H1 (cell line): ENCODE measurements around the gene ELMO3.

Source experiments
- CHD2 ChIP-seq: IDR thresholded peaks from 2 replicates; pipeline ENCODE4 v1.6.1; 2012; ENCODE audit warnings: low read length, improper control_type of control experiment
- CREB1 ChIP-seq: IDR thresholded peaks from 2 replicates; pipeline ENCODE4 v1.6.1; 2012; ENCODE audit warnings: inconsistent platforms
- EGR1 ChIP-seq: IDR thresholded peaks from 2 replicates; pipeline ENCODE4 v1.6.1; 2011; ENCODE audit warnings: low read depth, low read length, borderline replicate concordance
- EP300 ChIP-seq, 2 experiments: IDR thresholded peaks; 1 replicate in 1 of 2; 2 replicates in 1 of 2; pipeline ENCODE4 v1.6.1; 2011 to 2012; ENCODE audit warnings: low read depth in 2 of 2, low read length in 2 of 2, mild to moderate bottlenecking in 2 of 2, borderline replicate concordance in 1 of 2, inconsistent platforms in 1 of 2, moderate library complexity in 1 of 2
- EZH2 ChIP-seq: fragments of 200-600 bp; sonication (generic); IDR thresholded peaks from 2 replicates; pipeline ENCODE4 v1.7.1; 2012; ENCODE audit warnings: low read depth, mild to moderate bottlenecking, moderate library complexity, low read length, inconsistent platforms; ENCODE audit not compliant: severe bottlenecking
- FOSL1 ChIP-seq: IDR thresholded peaks from 2 replicates; pipeline ENCODE4 v1.6.1; 2011; ENCODE audit warnings: mild to moderate bottlenecking, low read depth, low read length, moderate library complexity; ENCODE audit not compliant: insufficient read depth
- POLR2A ChIP-seq, 2 experiments: IDR thresholded peaks; 1 replicate in 1 of 2; 2 replicates in 1 of 2; pipeline ENCODE4 v1.6.1; 2011; ENCODE audit warnings: low read depth in 2 of 2, low read length in 2 of 2, mild to moderate bottlenecking in 2 of 2; ENCODE audit errors: control extremely low read depth in 1 of 2
- RAD21 ChIP-seq, 2 experiments: IDR thresholded peaks in 1 of 2; conservative IDR thresholded peaks in 1 of 2; 2 replicates each; pipeline ENCODE4 v1.6.1; 2011; ENCODE audit warnings: low read depth in 2 of 2, low read length in 2 of 2, improper control_type of control experiment in 1 of 2, inconsistent platforms in 1 of 2, mild to moderate bottlenecking in 1 of 2, moderate library complexity in 1 of 2
- RBBP5 ChIP-seq: IDR thresholded peaks from 2 replicates; pipeline ENCODE4 v1.7.1; 2012; ENCODE audit warnings: low read depth, mild to moderate bottlenecking, inconsistent platforms, low read length, moderate library complexity, borderline replicate concordance
- YY1 ChIP-seq: IDR thresholded peaks from 2 replicates; pipeline ENCODE4 v1.6.1; 2011; ENCODE audit warnings: low read depth, mild to moderate bottlenecking, low read length
- TF ChIP-seq, protein P1 (sequence below), 3 experiments: IDR thresholded peaks; 1 replicate in 2 of 3; 2 replicates in 1 of 3; pipeline versions ENCODE4 v1.5.1 to v1.6.1; 2011; ENCODE audit warnings: low read length in 3 of 3, mild to moderate bottlenecking in 3 of 3, inconsistent platforms in 2 of 3, low read depth in 1 of 3, moderate library complexity in 1 of 3; ENCODE audit not compliant: insufficient read depth in 1 of 3; ENCODE audit errors: control extremely low read depth in 1 of 3
- TF ChIP-seq, protein P2 (sequence below): IDR thresholded peaks from 2 replicates; pipeline ENCODE4 v1.6.1; 2011; ENCODE audit warnings: low read length, improper control_type of control experiment

- TF ChIP-seq POLR2A (IDR thresholded peaks at IDR 0.05; ENCODE audit: control extremely low read depth in 1 of 2, low read depth in 2 of 2, low read length in 2 of 2) (no peak), EZH2 (no peak), FOSL1 (no peak), CHD2 (no peak), YY1 (no peak), EGR1 (no peak), RBBP5 (no peak), CREB1 (no peak), EP300 (IDR thresholded peaks at IDR 0.05; ENCODE audit: borderline replicate concordance in 1 of 2, low read depth in 2 of 2, low read length in 2 of 2) (no peak), RAD21 (IDR thresholded peaks at IDR 0.05 in 1 of 2, conservative IDR thresholded peaks at IDR 0.05 in 1 of 2; ENCODE audit: low read depth in 2 of 2, low read length in 2 of 2) (no peak)
- TF ChIP-seq, protein P1, sequence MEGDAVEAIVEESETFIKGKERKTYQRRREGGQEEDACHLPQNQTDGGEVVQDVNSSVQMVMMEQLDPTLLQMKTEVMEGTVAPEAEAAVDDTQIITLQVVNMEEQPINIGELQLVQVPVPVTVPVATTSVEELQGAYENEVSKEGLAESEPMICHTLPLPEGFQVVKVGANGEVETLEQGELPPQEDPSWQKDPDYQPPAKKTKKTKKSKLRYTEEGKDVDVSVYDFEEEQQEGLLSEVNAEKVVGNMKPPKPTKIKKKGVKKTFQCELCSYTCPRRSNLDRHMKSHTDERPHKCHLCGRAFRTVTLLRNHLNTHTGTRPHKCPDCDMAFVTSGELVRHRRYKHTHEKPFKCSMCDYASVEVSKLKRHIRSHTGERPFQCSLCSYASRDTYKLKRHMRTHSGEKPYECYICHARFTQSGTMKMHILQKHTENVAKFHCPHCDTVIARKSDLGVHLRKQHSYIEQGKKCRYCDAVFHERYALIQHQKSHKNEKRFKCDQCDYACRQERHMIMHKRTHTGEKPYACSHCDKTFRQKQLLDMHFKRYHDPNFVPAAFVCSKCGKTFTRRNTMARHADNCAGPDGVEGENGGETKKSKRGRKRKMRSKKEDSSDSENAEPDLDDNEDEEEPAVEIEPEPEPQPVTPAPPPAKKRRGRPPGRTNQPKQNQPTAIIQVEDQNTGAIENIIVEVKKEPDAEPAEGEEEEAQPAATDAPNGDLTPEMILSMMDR (IDR thresholded peaks at IDR 0.05; ENCODE audit: control extremely low read depth in 1 of 3, insufficient read depth in 1 of 3, low read depth in 1 of 3, low read length in 3 of 3): no peak
- TF ChIP-seq, protein P2, sequence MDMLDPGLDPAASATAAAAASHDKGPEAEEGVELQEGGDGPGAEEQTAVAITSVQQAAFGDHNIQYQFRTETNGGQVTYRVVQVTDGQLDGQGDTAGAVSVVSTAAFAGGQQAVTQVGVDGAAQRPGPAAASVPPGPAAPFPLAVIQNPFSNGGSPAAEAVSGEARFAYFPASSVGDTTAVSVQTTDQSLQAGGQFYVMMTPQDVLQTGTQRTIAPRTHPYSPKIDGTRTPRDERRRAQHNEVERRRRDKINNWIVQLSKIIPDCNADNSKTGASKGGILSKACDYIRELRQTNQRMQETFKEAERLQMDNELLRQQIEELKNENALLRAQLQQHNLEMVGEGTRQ: no peak
Observed at GRCh38 chr16:67187175-67187890, 11.6 kb upstream of the ELMO3 start.
